ENCODE measurements around the gene DHRS11.

Gene DHRS11

GRCh38 chr17:36591434-36592315 is at the start of gene DHRS11:
Gene DHRS11 (plus strand): TSS chr17:36591879. CDS start chr17:36592010, 131 bp downstream.
- H3K4me1 Mint-ChIP-seq: peaks cover 29% of the 10 kb centered on the region
- peak within 1 kb of the TSS; percentile 26 for H3K27ac Mint-ChIP-seq
- peaks cover 11% of the 10 kb centered on the region for H3K36me3 Mint-ChIP-seq
- peak within 1 kb of the TSS; percentile 82 for H3K4me3 Mint-ChIP-seq
- no peaks in the 10 kb centered on the region for H3K9me3 Mint-ChIP-seq
- no peaks in the 10 kb centered on the region for H3K27me3 Mint-ChIP-seq
- ATAC-seq: peak; percentile 96

DNA sequence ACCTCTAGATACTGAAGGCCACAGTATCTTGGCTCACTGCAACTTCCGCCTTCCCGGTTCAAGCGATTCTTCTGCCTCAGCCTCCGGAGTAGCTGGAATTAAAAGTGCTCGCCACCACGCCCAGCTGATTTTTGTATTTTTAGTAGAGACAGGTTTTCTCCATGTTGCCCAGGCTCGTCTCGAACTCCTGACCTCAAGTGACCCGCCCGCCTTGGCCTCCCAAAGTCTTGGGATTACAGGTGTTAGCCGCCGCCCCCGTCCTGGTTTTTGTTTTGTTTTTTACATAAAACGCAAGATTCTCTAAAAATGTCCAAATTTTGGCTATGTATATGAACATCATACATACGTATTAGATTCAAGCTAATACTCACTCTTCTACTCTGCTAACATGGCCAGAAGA is 48.9 kb upstream of the DHRS11 start:
- peaks cover 24% of the 10 kb centered on the region for H3K4me1 Mint-ChIP-seq
- H3K4me3 Mint-ChIP-seq: no peak overlapping the region
- H3K36me3 Mint-ChIP-seq: peaks cover 6% of the 10 kb centered on the region
- H3K27ac Mint-ChIP-seq: no peak overlapping the region
- H3K9me3 Mint-ChIP-seq: no peaks in the 10 kb centered on the region
- no peaks in the 10 kb centered on the region for H3K27me3 Mint-ChIP-seq
- no peak for ATAC-seq

DNA sequence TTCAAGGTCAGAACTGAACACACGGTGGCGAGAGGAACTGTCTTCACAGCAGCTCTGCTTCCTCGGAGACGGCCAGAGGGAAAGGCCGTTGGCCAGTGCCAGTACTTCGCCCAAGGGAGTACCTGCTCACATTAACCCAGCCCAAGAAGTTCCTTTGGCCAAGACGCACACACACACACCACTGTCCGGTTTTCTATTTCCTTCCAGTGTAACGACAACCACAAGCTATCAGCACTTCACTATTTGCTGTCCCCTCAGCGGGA is 47.7 kb upstream of the DHRS11 start:
- no peak for ATAC-seq
- H3K36me3 Mint-ChIP-seq: peaks cover 6% of the 10 kb centered on the region
- peaks cover 31% of the 10 kb centered on the region for H3K4me1 Mint-ChIP-seq
- H3K27ac Mint-ChIP-seq: peak overlapping the region; percentile 98
- H3K27me3 Mint-ChIP-seq: no peaks in the 10 kb centered on the region
- peak overlapping the region; percentile 88 for H3K4me3 Mint-ChIP-seq
- no peaks in the 10 kb centered on the region for H3K9me3 Mint-ChIP-seq

- Mint-ChIP-seq H3K27ac (peak within 1 kb of the TSS; percentile 98), H3K9me3 (no peaks in the 10 kb centered on the region), H3K4me1 (peaks cover 35% of the 10 kb centered on the region), H3K27me3 (no peaks in the 10 kb centered on the region), H3K4me3 (peak within 1 kb of the TSS; percentile 88), H3K36me3 (peaks cover 6% of the 10 kb centered on the region)
- peak; percentile 85 for ATAC-seq
These were observed 47.2 kb upstream of the DHRS11 start, which contains the start of gene GGNBP2 for GRCh38 chr17:36544307-36545076. Gene GGNBP2 (plus strand): TSS chr17:36544919. CDS start chr17:36545725, 806 bp downstream.

DNA sequence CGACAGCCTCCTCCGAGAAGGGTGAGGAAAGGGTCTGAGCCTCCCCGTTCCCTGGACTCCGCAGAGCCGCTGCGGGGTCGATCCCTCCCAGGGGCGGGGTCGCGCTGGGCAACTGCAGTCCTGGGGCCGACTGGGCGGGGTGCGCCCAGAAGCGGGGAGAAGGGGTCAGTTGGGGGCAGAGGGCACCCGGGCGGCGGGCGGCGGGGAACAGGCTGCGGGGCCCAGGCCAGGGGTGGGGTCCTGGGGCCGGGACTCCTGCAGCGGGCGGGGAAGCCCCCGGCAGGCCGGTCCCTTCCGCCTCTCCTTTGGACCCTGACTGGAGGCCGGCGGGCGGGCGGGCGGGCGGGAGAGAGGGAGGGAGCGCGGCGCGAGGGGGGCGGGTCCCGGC is 46.6 kb upstream of the DHRS11 start:
- ATAC-seq: no peak
- no peaks in the 10 kb centered on the region for H3K9me3 Mint-ChIP-seq
- peak overlapping the region; percentile 88 for H3K4me3 Mint-ChIP-seq
- H3K27ac Mint-ChIP-seq: peak overlapping the region; percentile 98
- peaks cover 4% of the 10 kb centered on the region for H3K36me3 Mint-ChIP-seq
- peaks cover 33% of the 10 kb centered on the region for H3K4me1 Mint-ChIP-seq
- no peaks in the 10 kb centered on the region for H3K27me3 Mint-ChIP-seq

- H3K36me3 Mint-ChIP-seq: peaks cover 9% of the 10 kb centered on the region
- H3K4me1 Mint-ChIP-seq: peaks cover 39% of the 10 kb centered on the region
- no peaks in the 10 kb centered on the region for H3K27me3 Mint-ChIP-seq
- no peaks in the 10 kb centered on the region for H3K9me3 Mint-ChIP-seq
- peak overlapping the region; percentile 88 for H3K4me3 Mint-ChIP-seq
- H3K27ac Mint-ChIP-seq: peak overlapping the region; percentile 98
- ATAC-seq: peak; percentile 89
These were observed 45.9 kb upstream of the DHRS11 start for GRCh38 chr17:36545465-36546417.

DNA sequence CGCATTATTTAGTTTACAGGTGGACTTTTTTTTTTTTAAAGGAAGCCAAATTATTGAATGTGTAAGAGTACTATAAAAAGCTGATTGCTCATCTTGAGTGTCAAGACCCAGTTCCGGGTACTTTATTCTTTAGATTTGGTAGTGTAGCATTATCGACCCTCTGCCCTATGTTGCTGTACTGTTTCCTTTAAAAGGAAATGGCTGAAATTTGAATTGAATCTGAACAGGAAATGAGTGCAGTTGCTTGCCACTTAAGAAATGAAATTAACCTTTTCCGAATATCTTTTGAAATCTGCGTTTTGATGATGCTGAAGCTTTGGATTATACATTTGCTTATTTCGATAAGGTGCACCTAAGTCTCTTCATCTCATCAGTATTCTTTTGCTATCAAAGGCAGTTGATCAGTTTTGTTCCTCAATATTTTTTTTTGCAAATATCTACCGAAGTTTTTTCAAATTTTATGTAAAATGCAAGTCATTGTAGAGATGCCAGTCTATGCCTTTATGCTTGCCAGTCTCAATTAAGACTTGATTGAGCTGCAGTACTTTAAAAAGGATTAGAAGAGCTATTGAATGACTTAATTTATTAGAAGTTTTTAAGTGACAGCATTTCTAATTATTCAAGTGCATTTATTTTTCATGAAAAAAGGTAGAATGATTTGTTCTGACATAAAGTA is 45.1 kb upstream of the DHRS11 start:
- ATAC-seq: no peak
- Mint-ChIP-seq H3K4me3 (peak overlapping the region; percentile 88), H3K27me3 (no peaks in the 10 kb centered on the region), H3K4me1 (peaks cover 46% of the 10 kb centered on the region), H3K27ac (peak overlapping the region; percentile 98), H3K36me3 (peaks cover 12% of the 10 kb centered on the region), H3K9me3 (no peaks in the 10 kb centered on the region)

DNA sequence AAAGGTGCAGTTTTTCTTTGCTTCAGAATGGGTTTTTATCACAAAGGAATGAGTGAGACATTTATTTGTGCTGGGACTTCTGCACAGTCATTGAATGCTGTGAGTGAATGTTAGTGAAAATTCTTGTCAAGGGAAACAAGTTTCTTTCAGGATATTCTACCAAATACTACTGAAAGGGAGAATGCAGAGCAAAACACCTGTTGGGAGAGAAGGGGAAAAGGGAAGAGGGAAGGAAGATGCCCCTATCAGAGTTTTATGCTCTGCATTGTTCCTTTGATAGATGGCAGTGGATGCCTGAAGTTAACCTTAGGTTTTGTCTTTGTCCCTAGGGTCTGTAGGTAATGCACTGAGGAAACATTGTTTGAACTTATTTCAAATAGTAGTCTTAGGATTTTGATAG is 43.9 kb upstream of the DHRS11 start:
- H3K27ac Mint-ChIP-seq: no peak overlapping the region
- H3K9me3 Mint-ChIP-seq: no peaks in the 10 kb centered on the region
- no peak overlapping the region for H3K4me3 Mint-ChIP-seq
- peaks cover 12% of the 10 kb centered on the region for H3K36me3 Mint-ChIP-seq
- no peaks in the 10 kb centered on the region for H3K27me3 Mint-ChIP-seq
- H3K4me1 Mint-ChIP-seq: peaks cover 45% of the 10 kb centered on the region
- ATAC-seq: no peak

GRCh38 chr17:36550491-36551417 is 40.9 kb upstream of the DHRS11 start:
- Mint-ChIP-seq H3K9me3 (no peaks in the 10 kb centered on the region), H3K27ac (peak overlapping the region; percentile 84), H3K27me3 (no peaks in the 10 kb centered on the region), H3K36me3 (peaks cover 13% of the 10 kb centered on the region), H3K4me1 (peaks cover 49% of the 10 kb centered on the region), H3K4me3 (peak overlapping the region; percentile 58)
- ATAC-seq: peak; percentile 81

- Mint-ChIP-seq H3K4me1 (peaks cover 54% of the 10 kb centered on the region), H3K36me3 (peaks cover 33% of the 10 kb centered on the region)
These were observed 38.2 kb upstream of the DHRS11 start for GRCh38 chr17:36553459-36553858.

GRCh38 chr17:36566081-36566480 is 25.6 kb upstream of the DHRS11 start:
- peaks cover 11% of the 10 kb centered on the region for H3K4me1 Mint-ChIP-seq
- peaks cover 39% of the 10 kb centered on the region for H3K36me3 Mint-ChIP-seq
- H3K27ac Mint-ChIP-seq: peak overlapping the region; percentile 40
- no peaks in the 10 kb centered on the region for H3K27me3 Mint-ChIP-seq
- ATAC-seq: no peak
- no peaks in the 10 kb centered on the region for H3K9me3 Mint-ChIP-seq
- no peak overlapping the region for H3K4me3 Mint-ChIP-seq

More at GRCh38 chr17:36553459-36553858, 38.2 kb upstream of the DHRS11 start:
- no peak for ATAC-seq
- no peaks in the 10 kb centered on the region for H3K9me3 Mint-ChIP-seq
- no peaks in the 10 kb centered on the region for H3K27me3 Mint-ChIP-seq
- H3K4me3 Mint-ChIP-seq: no peak overlapping the region
- no peak overlapping the region for H3K27ac Mint-ChIP-seq

DNA sequence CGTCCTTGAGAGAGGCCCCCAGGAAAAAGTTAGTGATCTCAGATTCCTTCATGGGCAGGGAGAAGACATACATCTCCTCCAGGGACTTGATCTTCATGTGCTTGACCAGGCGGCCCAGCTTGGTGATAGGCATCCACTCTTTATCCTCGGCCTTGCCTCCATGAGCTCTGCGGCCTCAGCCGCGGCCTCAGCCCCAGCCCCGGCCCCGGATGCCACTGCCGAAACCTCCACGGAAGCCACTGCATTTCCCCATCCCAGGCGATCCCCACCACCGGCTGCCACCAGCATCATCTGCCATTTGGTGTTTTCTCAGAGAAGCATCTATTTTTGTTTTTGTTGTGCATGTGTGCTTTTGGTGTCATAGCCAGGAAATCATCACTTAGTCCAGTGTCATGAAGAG is 16.7 kb upstream of the DHRS11 start:
- Mint-ChIP-seq H3K27ac (no peak overlapping the region), H3K27me3 (no peaks in the 10 kb centered on the region), H3K9me3 (no peaks in the 10 kb centered on the region), H3K4me3 (no peak overlapping the region), H3K36me3 (peaks cover 27% of the 10 kb centered on the region), H3K4me1 (peaks cover 6% of the 10 kb centered on the region)
- no peak for ATAC-seq

DNA sequence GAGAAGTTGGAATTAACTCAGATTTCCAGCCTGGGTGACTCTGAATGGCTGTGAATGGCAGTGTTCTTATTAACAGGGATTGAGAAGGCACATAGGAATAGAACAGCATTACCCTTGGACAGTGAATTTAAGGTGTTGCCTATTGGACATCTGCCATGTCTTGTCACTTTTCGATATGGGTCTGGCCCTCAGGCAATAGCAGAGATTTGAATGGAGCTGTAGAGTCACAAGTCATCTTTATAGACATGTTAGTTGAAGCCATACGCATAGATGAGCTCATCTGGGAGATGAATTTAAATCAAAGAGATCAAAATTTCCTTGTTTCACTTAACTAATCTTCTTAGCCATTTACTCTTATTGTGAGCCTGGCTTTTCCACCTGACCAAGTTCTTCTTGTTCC is 14.9 kb upstream of the DHRS11 start:
- peaks cover 43% of the 10 kb centered on the region for H3K36me3 Mint-ChIP-seq
- no peaks in the 10 kb centered on the region for H3K9me3 Mint-ChIP-seq

More for the DNA sequence above, 14.9 kb upstream of the DHRS11 start:
- no peak for ATAC-seq
- Mint-ChIP-seq H3K4me3 (no peak overlapping the region), H3K27me3 (no peaks in the 10 kb centered on the region), H3K4me1 (peaks cover 10% of the 10 kb centered on the region), H3K27ac (no peak overlapping the region)
